ENCODE measurements around the gene MKNK1.

Gene MKNK1

DNA sequence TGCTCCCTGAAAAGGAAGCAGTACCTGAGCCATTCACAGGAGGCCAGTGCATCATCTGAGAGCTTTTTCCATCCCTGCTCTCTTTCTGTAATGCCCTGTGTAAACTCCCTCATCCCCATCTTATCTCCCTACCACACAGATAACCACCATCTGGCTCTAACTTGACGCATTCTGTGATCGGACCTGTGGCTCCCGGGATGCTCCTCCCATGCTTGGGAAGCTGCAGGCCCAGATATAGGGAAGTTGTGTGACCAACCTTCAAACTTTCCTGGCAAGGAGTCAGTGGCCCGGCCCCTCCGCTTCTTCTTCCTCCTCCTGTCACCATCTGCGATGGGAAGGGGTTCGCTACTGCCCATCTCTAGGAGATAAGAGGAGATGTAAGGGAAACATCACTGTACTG is 21.1 kb downstream of the MKNK1 start:
- no peaks in the 10 kb centered on the region for H3K9me3 ChIP-seq (ENCODE audit: low read depth, low read length)
- DNase-seq (ENCODE audit: low read depth, low spot score) = no peak
- H3K4me3 ChIP-seq = no peak overlapping the region
- no peak overlapping the region for H3K27ac ChIP-seq
- H3K9ac ChIP-seq (ENCODE audit: insufficient read length) = no peak overlapping the region
- 0 out of 2 replicates have a peak, but pooled peaks cover 7% of the 10 kb centered on the region for H3K36me3 ChIP-seq (ENCODE audit: insufficient read depth, low read length)
- TF ChIP-seq EZH2 (IDR thresholded peaks at IDR 0.05) (no peak), POLR2AphosphoS5 (IDR thresholded peaks at IDR 0.05; ENCODE audit: borderline replicate concordance, low read depth, low read length) (no peak), FOXP2 (optimal IDR thresholded peaks at IDR 0.05; ENCODE audit: control extremely low read depth, extremely low read length, insufficient read depth) (no peak)

- Histone ChIP-seq H3K9me3 (ENCODE audit: low read depth, low read length) (no peaks in the 10 kb centered on the region), H3K27ac (no peak overlapping the region), H3K9ac (ENCODE audit: insufficient read length) (no peak overlapping the region), H3K36me3 (ENCODE audit: insufficient read depth, low read length) (0 out of 2 replicates have a peak, but pooled peaks cover 7% of the 10 kb centered on the region), H3K4me3 (no peak overlapping the region)
- TF ChIP-seq FOXP2 (optimal IDR thresholded peaks at IDR 0.05; ENCODE audit: control extremely low read depth, extremely low read length, insufficient read depth) (no peak), EZH2 (IDR thresholded peaks at IDR 0.05) (no peak), POLR2AphosphoS5 (IDR thresholded peaks at IDR 0.05; ENCODE audit: borderline replicate concordance, low read depth, low read length) (no peak)
- no peak for DNase-seq (ENCODE audit: low read depth, low spot score)
Measured at GRCh38 chr1:46581681-46582455, 22.2 kb downstream of the MKNK1 start.

GRCh38 chr1:46580140-46580903 is 23.7 kb downstream of the MKNK1 start:
- DNase-seq (ENCODE audit: low read depth, low spot score) = no peak
- TF ChIP-seq POLR2AphosphoS5 (IDR thresholded peaks at IDR 0.05; ENCODE audit: borderline replicate concordance, low read depth, low read length) (no peak), FOXP2 (optimal IDR thresholded peaks at IDR 0.05; ENCODE audit: control extremely low read depth, extremely low read length, insufficient read depth) (no peak)
- Histone ChIP-seq H3K9ac (ENCODE audit: insufficient read length) (no peak overlapping the region), H3K4me3 (no peak overlapping the region), H3K36me3 (ENCODE audit: insufficient read depth, low read length) (0 out of 2 replicates have a peak, but pooled peaks cover 7% of the 10 kb centered on the region), H3K9me3 (ENCODE audit: low read depth, low read length) (no peaks in the 10 kb centered on the region), H3K27ac (no peak overlapping the region)

DNA sequence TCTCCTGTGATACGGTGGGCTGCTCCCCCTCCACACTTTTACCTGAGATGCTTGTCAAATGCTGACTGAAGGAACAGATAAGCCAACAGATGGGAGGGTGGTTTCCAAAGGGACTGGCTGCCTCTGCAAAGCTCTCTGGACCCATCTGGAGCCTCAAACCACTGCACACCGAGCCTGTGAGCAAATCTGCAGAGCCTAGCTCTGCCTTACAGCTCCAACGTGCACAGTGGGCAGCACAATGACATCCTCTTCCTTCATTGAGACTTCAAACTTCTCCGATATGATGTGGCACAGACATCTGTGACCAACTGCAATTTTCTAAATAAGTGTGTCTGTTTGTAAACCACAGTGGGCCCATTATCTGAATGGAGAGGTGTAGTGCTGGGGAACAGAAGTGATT is 26.4 kb downstream of the MKNK1 start:
- no peak overlapping the region for H3K27ac ChIP-seq
- H3K9me3 ChIP-seq (ENCODE audit: low read depth, low read length) = no peaks in the 10 kb centered on the region
- TF ChIP-seq FOXP2 (optimal IDR thresholded peaks at IDR 0.05; ENCODE audit: control extremely low read depth, extremely low read length, insufficient read depth) (no peak), POLR2AphosphoS5 (IDR thresholded peaks at IDR 0.05; ENCODE audit: borderline replicate concordance, low read depth, low read length) (no peak), EZH2 (IDR thresholded peaks at IDR 0.05) (no peak)
- no peak overlapping the region for H3K4me3 ChIP-seq
- 0 out of 2 replicates have a peak, but pooled peaks cover 7% of the 10 kb centered on the region for H3K36me3 ChIP-seq (ENCODE audit: insufficient read depth, low read length)
- no peak overlapping the region for H3K9ac ChIP-seq (ENCODE audit: insufficient read length)
- DNase-seq (ENCODE audit: low read depth, low spot score) = no peak

GRCh38 chr1:46576596-46576995 is 27.5 kb downstream of the MKNK1 start:
- TF ChIP-seq FOXP2 (optimal IDR thresholded peaks at IDR 0.05; ENCODE audit: control extremely low read depth, extremely low read length, insufficient read depth) (no peak), POLR2AphosphoS5 (IDR thresholded peaks at IDR 0.05; ENCODE audit: borderline replicate concordance, low read depth, low read length) (no peak)
- H3K9ac ChIP-seq (ENCODE audit: insufficient read length) = no peak overlapping the region
- no peak for DNase-seq (ENCODE audit: low read depth, low spot score)
- no peaks in the 10 kb centered on the region for H3K9me3 ChIP-seq (ENCODE audit: low read depth, low read length)
- H3K36me3 ChIP-seq (ENCODE audit: insufficient read depth, low read length) = 0 out of 2 replicates have a peak, but pooled peaks cover 7% of the 10 kb centered on the region
- no peak overlapping the region for H3K4me3 ChIP-seq
- H3K27ac ChIP-seq = no peak overlapping the region

DNA sequence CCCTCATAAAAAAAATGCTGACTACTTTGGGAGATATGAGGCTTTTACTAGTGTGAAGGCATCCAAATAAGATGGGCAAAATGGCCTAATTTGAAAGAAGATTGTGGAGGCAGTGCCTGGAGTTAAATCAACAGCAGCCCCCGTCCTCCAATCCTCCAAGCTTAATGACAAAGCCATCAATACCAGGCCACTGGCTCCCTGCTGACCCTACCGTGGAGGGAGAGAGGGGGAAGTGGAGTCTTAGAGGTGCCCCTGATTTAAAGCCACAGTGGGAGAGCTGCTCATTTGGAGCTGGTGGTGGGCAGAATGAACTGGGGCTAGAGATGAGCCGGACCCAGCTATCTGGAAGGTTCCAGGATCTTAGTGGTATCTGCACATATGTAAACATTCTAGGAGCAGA is 28.3 kb downstream of the MKNK1 start:
- DNase-seq (ENCODE audit: low read depth, low spot score) = no peak
- TF ChIP-seq EZH2 (IDR thresholded peaks at IDR 0.05) = no peak
- TF ChIP-seq POLR2AphosphoS5 (IDR thresholded peaks at IDR 0.05; ENCODE audit: borderline replicate concordance, low read depth, low read length) = no peak
- TF ChIP-seq FOXP2 (optimal IDR thresholded peaks at IDR 0.05; ENCODE audit: control extremely low read depth, extremely low read length, insufficient read depth) = no peak
- H3K9ac ChIP-seq (ENCODE audit: insufficient read length) = no peak overlapping the region
- no peaks in the 10 kb centered on the region for H3K9me3 ChIP-seq (ENCODE audit: low read depth, low read length)
- H3K4me3 ChIP-seq = no peak overlapping the region
- H3K36me3 ChIP-seq (ENCODE audit: insufficient read depth, low read length) = 0 out of 2 replicates have a peak, but pooled peaks cover 7% of the 10 kb centered on the region
- H3K27ac ChIP-seq = no peak overlapping the region

GRCh38 chr1:46575300-46575699 is 28.8 kb downstream of the MKNK1 start:
- H3K9me3 ChIP-seq (ENCODE audit: low read depth, low read length) = no peaks in the 10 kb centered on the region
- H3K9ac ChIP-seq (ENCODE audit: insufficient read length) = no peak overlapping the region
- 0 out of 2 replicates have a peak, but pooled peaks cover 5% of the 10 kb centered on the region for H3K36me3 ChIP-seq (ENCODE audit: insufficient read depth, low read length)
- no peak for DNase-seq (ENCODE audit: low read depth, low spot score)
- TF ChIP-seq EZH2 (IDR thresholded peaks at IDR 0.05) = no peak
- no peak for TF ChIP-seq FOXP2 (optimal IDR thresholded peaks at IDR 0.05; ENCODE audit: control extremely low read depth, extremely low read length, insufficient read depth)
- TF ChIP-seq POLR2AphosphoS5 (IDR thresholded peaks at IDR 0.05; ENCODE audit: borderline replicate concordance, low read depth, low read length) = no peak
- H3K4me3 ChIP-seq = no peak overlapping the region
- H3K27ac ChIP-seq = no peak overlapping the region

- H3K27ac ChIP-seq = no peak overlapping the region
- TF ChIP-seq FOXP2 (optimal IDR thresholded peaks at IDR 0.05; ENCODE audit: control extremely low read depth, extremely low read length, insufficient read depth) (no peak), POLR2AphosphoS5 (IDR thresholded peaks at IDR 0.05; ENCODE audit: borderline replicate concordance, low read depth, low read length) (no peak), EZH2 (IDR thresholded peaks at IDR 0.05) (no peak)
- H3K9me3 ChIP-seq (ENCODE audit: low read depth, low read length) = no peaks in the 10 kb centered on the region
- H3K36me3 ChIP-seq (ENCODE audit: insufficient read depth, low read length) = no peaks in the 10 kb centered on the region
- no peak overlapping the region for H3K9ac ChIP-seq (ENCODE audit: insufficient read length)
- no peak overlapping the region for H3K4me3 ChIP-seq
- DNase-seq (ENCODE audit: low read depth, low spot score) = no peak
Measured at GRCh38 chr1:46571691-46572225, 32.3 kb downstream of the MKNK1 start.
